Measurements from ENCODE around the gene NEU4.

The NEU4 gene

DNA sequence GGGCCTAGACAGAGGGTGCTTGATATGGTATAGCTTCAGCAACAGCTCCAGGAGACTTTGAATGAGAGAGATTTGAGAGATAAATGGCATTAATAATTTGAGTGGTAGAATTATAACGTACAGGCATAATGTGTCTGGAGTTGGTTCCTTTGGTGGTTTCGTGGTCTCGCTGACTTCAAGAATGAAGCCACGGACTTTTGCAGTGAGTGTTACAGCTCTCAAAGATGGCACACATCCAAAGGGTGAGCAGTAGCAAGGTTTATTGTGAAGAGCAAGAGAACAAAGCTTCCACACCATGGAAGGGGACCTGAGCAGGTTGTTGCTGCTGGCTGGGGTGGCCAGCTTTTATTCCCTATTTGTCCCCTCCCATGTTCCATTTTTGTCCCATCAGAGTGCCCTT lies 26.6 kb downstream of the NEU4 start:
- no peak for DNase-seq (ENCODE audit: low read depth)

DNA sequence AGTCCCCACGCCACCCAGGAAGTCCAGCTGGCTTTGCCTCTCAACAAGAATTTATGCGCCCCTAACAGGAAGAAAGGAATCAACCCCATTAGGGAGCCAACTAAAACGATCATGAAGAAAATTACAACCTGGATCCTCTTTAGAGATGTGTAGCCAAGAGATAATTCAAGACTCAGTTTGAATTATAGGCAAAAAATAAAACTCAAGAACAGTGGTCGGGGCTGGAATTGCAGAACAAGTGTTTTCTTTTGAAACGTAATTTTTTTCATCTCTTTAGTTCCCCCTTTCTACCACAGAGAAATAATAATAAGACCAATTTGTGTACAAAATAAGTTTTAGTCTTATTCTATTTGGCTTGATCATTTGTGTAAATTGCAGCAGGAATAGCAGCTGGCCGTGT lies 27.3 kb downstream of the NEU4 start:
- no peak for DNase-seq (ENCODE audit: low read depth)

DNA sequence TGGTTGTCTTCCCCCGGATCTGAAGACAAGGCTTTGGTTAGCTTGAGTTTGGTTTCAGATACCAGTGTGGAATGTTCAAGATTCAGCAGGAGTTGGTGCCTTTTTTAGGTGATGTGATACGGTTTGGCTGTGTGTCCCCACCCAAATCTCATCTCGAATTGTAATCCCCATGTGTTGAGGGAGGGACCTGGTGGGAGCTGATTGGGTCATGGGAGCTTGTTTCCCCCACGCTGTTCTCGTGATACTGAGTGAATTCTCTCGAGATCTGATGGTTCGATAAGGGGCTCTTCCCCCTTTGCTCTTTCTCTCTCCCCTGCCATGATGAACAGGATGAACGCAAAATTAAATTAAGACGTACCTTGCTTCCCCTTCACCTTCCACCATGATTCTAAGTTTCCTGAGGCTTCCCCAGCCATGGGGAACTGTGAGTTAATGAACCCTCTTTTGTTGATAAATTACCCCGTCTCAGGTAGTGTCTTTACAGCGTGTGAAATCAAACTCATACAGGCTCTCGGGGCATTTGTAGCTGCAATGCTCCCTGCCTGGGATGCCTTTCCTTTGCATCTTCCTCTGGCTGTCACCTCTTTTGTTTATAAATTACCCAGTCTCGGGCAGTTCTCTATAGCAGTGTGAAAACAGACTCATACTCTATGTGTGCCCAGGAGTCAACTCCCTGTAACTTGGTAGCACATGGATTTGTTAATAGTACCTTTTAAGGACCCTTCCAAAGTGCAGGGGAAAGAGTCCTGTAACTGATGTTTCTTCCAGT lies 28.4 kb downstream of the NEU4 start:
- DNase-seq (ENCODE audit: low read depth), result no peak

DNA sequence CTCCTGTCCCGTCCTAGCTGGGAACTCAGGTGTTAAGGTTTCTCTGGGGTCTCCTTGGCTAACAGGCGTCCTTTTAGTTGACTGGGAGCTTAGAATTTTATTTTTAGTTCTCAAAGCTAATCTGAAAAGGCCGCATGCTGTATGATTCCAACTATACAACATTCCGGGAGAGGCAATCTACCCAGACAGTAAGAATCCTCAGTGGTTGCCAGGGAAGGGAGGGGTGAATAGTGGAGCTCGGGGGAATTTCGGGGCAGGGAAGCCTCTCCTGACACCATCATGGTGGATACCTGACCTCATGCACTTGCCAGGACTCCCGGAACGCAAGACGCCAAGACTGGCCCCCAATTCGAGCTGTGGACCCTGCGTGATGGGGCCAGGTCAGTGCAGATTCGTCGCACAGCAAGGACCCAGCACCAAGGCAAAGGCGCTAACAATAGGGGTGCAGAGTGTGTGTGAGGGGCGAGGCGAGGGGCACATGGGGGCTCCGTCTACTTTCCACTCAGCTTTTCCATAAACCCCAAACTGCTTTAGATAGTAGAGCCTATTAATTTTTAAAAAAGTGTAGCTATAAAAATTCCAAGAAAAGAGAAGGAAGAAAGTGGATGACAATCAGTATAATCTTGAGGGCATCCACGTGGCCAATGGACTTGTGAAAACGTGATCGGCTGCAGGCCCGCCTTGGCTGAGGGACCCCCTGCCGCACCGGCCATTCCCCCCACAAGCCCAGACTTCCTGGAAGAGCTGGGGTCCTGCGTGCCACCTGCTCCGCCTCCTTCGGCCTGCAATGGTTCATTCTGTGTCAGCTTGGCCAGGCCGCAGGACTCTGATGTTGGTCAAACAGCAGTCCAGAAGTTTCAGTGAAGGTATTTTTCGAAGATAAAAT lies 32.4 kb downstream of the NEU4 start:
- no peak for DNase-seq (ENCODE audit: low read depth)

DNA sequence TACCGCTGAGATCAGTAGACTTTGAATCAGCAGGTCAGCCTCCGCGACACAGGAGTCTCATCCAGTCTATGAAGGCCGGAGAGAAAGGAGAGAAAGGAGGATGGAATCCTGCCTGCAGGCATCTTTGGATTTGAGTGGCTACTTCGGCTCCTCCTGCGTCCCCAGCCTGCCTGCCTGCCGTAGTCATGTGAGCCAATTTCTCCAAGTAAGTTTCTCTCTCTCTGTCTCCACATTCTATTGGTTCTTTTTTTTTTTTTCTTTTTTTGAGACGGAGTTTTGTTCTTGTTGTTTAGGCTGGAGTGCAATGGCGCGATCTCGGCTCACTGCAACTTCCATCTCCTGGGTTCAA lies 33.0 kb downstream of the NEU4 start:
- no peak for DNase-seq (ENCODE audit: low read depth)

DNA sequence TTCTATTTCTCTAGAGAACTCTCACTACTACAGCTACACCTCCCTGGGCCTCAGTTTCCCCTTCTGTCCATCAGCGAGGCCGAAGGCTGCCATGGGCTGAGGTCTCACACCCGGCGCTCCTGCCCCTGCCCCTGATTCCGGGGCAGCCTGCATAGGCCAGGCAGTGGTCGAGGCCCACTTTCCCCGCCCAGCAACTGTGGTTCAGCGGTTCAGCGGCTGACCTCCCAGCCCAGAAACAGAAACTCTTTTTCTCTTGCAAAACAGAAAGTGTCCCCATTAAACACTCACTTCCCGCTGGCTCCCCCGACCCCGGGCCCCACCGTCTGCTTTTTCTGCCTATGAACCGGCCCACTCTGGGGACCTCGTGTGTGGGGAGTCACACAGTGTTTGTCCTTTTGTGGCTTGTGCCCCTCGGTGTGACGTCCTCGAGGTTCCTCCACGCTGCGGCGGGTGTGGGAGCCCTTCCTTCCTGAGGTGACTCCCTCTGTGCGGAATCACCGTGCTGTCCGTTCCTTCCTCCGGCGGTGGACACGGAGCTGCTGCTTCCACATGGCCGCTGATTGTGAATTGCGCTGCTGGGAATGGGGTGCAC lies 33.7 kb downstream of the NEU4 start:
- DNase-seq (ENCODE audit: low read depth), result no peak

DNA sequence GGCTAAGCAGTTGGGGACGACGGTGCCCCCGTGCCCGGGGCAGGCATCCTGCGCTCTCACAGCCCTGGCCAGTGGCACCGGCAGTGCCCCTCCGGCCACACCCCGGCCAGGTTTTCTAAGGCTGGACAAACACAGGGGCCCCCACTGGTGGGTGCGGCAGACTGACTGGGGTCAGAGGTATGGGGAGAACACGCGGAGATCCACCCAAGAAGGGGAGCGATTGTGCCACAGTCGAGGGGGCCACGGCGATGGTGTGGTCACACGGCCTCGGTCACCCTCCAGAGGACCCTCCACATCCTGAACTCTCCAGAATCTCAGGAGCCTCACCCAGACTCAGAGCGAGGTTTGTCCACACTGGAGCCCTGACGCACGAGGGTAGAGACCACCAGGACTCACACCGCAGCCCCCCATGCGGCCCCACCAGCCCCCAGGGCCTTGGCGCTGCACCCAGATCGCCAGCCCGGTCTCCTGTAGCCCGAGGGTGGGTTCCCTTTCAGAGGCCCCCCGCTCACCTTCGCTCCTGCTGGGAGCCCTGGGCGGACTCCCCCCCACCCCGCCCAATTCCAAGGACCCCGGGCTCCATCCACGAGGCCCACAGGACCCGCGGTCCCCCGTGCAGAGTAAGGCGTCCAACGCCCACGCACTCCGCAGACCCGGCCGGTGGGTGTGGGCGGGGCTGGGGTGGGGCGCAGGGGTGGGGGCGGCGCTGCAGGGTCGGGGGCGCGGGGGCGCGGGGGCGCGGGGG lies 34.5 kb downstream of the NEU4 start:
- DNase-seq (ENCODE audit: low read depth), result no peak

DNA sequence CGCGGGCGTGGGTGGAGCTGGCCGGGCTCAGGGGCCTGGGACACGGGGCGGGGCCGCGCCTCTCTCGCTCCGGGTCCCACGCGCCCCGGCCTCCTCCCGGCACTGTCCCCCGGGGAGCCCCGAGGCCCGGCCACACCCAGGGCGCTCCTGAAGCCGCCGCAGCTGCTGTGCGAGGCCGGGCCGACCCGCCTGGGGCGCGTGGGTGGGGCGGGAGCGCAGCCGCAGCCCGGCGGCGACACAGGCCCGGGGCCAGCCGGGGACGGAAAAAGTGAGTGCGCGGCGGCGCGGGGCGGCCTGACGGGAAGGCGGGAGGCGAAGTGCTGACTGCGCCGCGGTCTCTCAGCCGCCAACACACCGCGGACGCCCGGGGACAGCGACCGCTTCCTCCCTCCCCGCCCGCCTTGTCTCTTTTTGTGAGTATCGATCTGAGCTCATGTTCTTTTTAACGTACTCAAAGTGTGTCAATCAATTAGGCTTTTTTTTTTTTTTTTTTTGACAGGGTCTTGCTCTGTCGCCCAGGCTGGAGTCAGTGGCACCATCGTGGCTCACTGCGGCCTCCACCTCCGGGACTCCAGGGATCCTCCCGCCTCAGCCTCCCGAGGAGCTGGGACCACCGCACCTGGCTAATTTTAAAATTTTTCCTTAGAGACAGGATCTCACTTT lies 35.2 kb downstream of the NEU4 start:
- no peak for DNase-seq (ENCODE audit: low read depth)

DNA sequence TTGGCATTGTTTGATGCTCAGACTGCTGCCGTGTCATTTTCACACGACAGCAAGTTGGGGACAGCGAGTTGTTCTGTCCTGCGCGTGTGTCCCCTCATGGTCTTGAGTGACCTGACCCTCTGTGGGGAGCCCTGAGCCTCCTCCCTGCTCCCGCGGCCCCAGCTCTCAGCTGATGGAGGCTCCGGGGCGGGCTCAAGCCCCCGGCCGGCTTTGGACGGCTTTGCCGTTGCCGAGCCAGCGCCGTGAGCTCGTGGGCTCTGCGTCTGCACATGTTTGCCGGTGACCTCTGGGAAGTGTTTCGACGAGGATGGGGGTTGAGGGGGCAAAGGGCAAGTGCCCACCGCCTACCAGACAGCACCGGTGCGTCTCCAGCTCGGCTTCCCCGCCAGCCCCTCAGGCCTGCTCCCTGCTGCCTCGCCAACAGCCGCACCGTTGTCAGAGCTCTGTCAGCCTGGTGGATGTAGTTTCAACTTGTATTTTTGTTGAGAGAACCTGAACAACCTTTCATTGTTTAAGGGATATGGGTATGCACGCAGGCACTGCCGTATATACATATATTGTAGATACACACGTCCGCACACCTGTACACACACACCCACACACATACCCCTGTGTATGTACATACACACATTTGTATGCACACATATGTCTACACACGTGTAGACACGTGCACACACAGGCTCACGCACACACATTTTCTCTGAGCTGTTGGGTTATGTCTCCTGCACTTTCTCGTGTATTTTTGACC lies 36.0 kb downstream of the NEU4 start:
- DNase-seq (ENCODE audit: low read depth), result no peak

DNA sequence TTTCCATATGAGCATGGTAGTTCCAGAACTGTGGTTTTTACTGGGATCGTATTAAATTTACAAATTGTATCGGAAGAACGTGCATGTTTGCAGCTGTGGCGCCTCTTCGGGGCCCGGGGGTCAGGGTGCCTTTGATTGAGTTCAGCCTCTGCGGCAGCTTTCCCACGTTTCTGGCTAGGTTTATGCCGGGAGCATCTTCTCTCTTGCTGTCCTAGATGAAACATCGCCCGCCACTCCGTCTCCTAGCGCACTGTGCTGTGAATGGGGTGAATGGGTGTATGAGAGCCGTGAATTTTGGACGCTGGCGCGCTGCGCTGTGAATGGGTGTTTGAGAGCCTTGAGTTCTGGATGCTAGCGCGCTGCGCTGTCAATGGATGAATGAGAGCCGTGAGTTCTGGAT lies 37.4 kb downstream of the NEU4 start:
- no peak for DNase-seq (ENCODE audit: low read depth)

DNA sequence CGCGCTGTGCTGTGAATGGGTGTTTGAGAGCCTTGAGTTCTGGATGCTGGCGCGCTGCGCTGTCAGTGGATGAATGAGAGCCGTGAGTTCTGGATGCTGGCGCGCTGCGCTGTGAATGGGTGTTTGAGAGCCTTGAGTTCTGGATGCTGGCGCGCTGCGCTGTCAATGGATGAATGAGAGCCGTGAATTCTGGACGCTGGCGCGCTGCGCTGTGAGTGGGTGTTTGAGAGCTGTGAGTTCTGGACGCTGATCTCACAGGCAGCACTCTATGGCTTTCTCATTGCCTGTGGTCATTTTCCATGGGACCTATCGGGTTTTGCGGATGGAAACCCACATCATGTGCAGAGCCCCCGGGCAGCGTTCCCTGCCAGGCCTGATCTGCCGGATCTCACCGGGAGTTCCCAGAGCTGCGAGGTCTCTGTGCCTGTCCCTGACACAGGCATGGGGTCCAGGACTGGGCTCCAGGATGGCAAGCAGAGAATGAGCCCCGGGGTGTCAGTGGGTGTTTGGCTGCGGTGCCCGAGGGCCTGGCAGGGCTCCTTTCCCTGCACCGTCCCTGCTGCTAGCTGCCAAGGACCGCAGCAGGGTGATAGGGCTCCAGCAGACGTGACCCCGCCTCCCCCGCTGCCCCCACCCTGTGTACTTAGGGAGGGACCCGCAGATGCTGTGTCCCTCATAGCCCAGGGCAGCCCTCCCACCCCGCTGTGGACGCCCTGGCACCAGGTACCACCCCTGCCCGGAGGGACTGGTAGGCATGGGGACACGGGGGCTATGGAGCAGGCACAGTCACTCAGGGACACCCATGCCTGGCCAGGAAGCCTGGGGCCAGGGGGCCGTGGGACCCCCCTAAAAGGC lies 40.0 kb downstream of the NEU4 start:
- DNase-seq (ENCODE audit: low read depth), result no peak

DNA sequence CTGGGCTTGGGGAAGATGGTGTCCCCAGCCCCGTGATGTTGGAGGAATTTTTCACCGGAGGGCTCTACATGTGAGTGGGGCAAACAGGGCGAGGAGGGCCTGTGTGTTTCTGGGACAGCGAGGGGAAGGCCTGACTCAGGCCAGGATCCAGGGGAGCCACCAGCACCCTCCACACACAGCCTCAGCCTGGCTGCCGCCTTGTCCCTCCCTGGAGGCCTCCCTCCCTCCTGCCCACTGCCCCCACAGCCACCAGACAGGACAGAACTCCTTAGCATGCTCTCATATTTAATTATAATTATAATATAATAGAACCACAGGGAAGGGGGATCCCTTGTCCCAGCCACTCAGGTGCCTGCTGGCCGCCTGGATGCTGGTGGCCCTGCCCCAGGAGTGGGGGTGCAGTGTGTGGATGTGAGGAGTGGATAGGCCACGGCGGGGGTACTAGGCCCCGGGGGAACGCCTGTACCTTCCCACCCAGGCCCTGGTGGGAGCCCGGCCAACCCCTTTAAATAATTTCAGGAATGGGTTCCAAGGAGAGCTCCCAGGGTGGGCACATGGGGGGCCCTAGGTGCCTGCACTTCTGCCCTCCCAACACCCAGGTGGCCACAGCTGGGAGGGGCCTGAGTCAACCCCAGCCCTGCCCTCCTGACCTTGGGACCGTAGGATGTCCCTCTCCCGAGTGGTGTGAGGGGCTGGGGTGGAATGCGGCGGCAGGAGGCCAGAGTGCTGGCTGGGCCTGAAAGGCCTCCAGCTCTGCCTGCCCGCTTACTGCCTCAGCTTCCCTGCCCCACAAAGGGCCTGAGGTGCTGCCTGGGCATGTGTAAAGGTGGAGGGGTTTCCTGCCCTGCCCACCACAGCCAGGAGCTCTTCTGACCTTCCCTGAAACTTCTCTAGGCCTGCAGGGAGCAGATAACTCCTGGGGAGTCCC lies 40.9 kb downstream of the NEU4 start:
- DNase-seq (ENCODE audit: low read depth), result no peak

DNA sequence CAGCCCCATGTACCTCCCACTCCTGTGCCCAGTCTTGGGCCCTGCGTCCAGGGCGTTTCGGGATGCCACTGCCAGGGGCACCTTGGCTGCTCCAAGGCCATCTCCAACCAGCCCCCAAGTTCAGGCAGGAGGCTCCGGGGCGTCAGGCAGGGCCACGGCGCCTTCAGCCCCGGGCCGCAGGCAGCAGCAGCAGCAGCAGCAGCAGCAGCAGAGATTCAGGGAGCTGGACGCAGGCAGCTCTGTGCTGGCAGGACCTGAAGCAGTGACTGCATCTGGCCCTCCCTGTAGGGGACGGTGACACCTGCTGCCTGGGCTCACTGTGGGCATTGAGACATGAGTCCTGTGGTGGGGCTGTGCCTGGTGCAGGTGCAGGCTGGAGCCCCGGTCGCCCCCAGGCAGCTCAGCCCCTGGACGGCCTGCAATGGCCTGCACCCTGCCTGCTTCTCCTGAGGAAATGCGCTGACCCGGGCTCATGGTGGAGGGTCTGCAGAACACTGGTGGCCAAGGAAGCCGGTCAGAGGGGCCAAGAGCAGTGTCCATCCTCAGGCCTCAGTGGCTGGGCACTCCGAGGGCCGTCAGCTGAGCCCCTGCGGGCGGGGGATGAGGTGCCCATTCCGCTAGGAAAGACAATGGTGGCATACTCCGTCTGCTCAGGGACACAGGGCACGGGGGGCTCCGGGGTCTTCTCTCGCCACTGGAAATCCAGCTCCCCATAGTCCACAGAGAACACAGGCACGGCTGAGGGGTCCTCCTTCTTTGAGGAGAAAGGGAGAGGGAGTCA lies 41.7 kb downstream of the NEU4 start:
- DNase-seq (ENCODE audit: low read depth), result no peak

DNA sequence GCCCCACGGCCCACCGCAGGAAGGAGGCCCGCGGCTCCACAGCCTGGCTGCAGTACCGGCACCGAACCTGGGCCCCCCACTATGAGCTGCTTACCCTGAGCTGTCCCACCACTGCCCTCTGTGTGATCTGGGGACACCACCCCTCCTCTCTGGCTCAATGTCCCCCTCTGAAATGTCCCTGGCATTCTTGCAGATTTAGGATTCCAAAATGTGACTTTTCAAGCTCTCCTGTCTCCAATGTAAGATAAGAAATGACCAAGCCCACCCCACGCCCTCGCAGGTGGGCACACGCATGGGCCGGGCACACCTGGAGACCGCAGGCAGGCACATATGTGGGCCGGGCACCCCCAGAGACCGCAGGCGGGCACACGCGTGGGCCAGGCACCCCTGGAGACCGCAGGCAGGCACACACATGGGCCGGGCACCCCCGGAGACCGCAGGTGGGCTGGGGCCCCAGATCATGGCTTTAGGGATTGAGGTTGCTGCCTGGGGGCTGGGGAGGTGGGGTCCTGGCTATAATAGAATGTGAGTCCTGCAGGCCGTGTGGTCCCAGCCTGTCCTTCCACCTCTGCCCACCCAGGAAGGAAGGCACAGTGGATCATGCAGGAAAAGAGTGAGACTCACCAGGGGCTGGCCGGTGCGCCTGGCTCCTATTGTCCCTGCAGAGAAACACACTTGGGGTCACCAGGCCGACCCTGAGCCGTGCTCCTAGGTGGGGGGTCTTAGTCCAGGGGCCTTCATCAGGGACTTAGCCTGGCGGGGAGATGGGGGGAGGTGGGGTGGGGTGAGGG lies 42.5 kb downstream of the NEU4 start:
- no peak for DNase-seq (ENCODE audit: low read depth)

DNA sequence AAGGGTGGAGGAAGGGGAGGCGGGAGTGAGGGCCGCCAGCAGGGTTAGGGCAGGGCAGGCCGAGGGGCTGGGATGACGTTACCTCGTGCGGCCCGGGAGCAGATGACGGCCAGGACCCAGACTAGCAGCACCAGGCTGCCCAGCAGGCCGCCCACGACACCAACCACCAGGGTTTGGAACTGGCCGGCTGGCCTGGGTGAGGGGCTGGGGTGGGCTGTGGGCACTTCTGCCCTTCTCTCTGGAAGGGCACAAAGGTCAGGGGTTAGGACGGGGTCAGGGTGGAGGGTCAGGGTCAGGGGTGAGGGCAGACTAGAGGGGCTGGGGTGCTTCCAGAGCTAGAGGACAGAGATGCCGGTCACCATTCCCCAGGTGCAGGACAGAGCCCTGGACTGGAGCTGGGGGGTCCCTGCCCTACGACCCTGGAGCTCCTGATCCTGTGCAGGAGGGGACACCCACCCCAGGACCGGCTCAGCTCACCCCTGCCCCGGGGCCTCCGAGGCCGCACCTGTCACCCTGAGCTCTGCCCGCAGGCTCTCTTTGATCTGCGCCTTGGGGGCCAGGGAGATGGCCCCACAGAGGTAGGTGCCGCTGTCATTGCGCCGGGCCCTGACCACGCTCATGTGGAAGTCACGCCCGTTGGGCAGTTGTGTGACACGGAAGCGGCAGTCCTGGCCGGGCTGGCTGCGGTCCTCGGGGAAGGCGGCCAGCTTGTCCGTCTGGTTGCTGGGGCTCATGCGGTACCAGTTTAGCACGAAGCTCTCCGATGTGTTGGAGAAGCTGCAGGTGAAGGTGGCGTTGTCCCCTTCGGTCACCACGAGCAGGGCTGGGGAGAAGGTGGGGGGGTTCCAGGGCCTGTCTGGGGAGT lies 43.4 kb downstream of the NEU4 start:
- DNase-seq (ENCODE audit: low read depth), result no peak

DNA sequence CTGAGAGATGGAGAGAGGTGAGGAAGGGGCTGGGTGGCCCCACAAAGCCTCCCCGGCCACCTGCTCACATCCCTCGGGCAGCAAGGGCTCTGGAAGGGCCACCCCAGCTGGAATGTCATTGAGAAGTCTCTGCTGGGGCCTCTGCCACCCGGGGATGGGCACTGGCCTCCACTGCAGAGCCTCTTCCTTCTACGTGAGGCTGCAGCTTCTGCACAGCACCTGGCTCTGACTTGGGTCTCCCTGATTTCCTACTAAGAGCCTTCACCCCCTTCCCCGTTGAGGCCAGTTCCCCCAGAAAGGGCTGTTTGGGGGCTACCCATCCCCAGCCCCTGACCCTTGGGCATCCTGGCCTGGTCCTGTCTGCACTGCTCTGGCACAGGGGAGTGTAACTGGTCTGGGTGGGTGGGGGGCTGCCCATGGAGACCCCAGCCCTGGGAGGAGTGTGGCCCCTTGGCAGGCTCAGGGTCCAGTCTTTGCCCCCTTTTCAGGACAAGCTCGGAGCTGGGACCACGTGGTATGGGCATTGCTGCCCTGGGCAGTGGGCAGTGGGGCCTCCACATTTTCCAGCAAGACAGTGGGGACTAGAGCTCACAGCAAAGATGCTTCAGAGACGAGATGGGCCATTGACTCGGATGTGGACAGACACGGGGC lies 44.1 kb downstream of the NEU4 start:
- no peak for DNase-seq (ENCODE audit: low read depth)
